ENCODE data around the gene RLF.

The RLF gene

DNA sequence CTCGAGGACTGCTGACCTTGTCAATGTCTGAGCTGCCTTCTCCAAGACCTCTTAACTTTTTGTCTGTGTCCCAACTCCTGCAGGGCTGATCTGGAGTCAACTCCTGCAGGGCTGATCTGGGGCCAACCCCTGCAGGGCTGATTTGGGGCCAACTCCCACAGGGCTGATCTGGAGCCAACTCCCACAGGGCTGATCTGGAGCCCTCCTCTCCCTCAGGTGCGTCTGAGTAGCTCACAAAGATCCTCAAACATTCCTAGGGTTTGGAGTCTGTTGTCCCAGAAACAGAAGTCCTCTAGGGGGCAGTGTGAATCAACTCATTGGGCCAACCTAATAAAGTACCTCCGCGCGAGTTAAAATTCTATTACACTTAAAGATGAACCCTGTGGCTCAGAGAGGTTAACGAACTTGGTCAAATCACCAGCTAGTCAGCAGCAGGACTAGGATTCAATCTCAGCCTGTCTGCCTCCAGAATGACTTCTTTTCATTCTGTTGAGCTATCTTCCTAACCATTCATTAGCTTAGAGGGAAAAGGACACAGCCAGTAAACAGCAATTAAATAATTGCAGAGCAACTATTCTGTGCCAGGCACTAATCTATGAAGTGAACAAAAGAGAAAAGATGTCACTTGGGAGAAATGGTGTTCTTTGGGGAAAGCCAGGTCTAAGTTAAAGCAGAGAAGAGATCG is 17.2 kb upstream of the RLF start:
- H3K4me3 ChIP-seq (ENCODE audit: low read depth, low read length) = no peak overlapping the region
- TF ChIP-seq, protein P1, sequence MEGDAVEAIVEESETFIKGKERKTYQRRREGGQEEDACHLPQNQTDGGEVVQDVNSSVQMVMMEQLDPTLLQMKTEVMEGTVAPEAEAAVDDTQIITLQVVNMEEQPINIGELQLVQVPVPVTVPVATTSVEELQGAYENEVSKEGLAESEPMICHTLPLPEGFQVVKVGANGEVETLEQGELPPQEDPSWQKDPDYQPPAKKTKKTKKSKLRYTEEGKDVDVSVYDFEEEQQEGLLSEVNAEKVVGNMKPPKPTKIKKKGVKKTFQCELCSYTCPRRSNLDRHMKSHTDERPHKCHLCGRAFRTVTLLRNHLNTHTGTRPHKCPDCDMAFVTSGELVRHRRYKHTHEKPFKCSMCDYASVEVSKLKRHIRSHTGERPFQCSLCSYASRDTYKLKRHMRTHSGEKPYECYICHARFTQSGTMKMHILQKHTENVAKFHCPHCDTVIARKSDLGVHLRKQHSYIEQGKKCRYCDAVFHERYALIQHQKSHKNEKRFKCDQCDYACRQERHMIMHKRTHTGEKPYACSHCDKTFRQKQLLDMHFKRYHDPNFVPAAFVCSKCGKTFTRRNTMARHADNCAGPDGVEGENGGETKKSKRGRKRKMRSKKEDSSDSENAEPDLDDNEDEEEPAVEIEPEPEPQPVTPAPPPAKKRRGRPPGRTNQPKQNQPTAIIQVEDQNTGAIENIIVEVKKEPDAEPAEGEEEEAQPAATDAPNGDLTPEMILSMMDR (IDR thresholded peaks at IDR 0.05; ENCODE audit: insufficient read depth, low read length, missing control alignments) = peak; percentile 69
- CTCF ChIA-PET = interaction anchor here (0.6 to 8.0 kb wide), 84 partner anchors 10 to 809 kb away, joined by 3 to 238 read pairs (median 5); partner anchors contain the start of genes COL9A2 and SMAP2
- POLR2A ChIA-PET = interaction anchor here (0.6 kb wide), 1 partner anchor 15 kb away, joined by 5 read pairs; no protein-coding TSS in a partner anchor
- DNase-seq (ENCODE audit: low read depth, low spot score) = no peak

DNA sequence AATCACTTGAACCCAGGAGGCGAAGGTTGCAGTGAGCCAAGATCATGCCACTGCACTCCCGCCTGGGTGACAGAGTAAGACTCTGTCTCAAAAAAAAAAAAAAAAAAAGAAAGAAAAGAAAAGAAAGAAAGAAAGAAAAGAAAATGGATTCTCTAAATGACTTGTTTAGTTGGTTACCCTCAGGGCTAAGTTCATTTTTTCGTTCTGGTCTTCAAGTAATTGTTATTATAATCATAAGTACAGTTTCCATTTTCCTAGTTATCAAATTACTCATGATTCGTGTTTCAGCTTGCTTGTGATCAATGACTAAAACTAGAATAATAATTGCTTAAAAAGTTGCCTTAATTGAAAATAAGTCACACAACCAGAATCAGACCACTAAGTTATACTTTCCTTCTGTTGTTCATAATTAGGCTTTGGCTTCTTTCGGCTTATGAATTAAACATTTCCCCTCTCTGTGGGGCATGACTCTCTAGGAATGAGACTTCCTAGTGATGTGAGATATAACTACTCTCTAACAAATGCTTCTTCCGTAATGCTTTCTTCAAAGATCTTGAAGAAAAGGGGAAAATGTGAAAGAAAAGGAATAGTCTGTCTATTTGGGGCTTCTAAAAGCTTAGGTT is 9.6 kb upstream of the RLF start:
- DNase-seq (ENCODE audit: low read depth, low spot score) = no peak
- POLR2A ChIA-PET = no interaction called here
- CTCF ChIA-PET = interaction anchor here (0.7 to 10.6 kb wide), 20 partner anchors 7 to 287 kb away, joined by 3 to 433 read pairs (median 14); partner anchors contain the start of genes COL9A2 and RLF
- TF ChIP-seq, protein P1 (IDR thresholded peaks at IDR 0.05; ENCODE audit: insufficient read depth, low read length, missing control alignments) = no peak
- H3K4me3 ChIP-seq (ENCODE audit: low read depth, low read length) = no peak overlapping the region

DNA sequence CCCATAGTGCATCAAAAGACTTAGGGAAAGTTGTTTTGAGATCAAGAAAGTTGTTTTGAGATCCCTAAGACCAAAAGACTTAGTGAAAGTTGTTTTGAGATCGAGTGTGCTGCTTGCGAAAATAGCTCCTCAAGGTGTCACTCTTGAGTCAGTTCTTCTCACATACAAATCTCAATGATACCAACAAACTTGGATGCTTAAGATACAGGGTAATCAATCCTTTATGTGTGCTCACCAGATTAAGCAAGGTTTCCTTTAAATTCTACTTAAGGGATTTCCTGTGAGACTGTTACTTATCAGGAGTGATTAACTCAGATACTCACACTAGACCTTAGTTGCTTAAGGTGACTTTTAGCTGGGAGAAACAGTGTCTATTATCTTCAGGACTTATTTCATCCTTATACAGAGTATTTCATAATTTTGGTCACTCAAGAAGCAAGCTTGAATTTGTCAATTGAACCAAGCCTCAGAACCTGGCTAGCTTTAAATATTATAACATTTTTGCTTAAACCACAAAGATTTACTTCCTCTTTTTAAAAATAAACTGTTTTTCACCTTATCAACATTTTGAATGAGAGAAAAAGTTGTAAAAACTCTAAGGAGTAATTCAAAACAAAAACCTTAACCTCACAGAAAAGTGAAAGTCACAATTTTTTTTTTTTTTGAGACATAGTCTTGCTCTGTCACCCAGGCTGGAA is 8.0 kb upstream of the RLF start:
- no peak for DNase-seq (ENCODE audit: low read depth, low spot score)
- CTCF ChIA-PET = interaction anchor here (0.6 to 10.6 kb wide), 62 partner anchors 8 to 297 kb away, joined by 3 to 433 read pairs (median 5); partner anchors contain the start of genes COL9A2, PPT1, RLF and SMAP2
- TF ChIP-seq, protein P1 (IDR thresholded peaks at IDR 0.05; ENCODE audit: insufficient read depth, low read length, missing control alignments) = peak; percentile 65
- H3K4me3 ChIP-seq (ENCODE audit: low read depth, low read length) = no peak overlapping the region
- POLR2A ChIA-PET = no interaction called here

DNA sequence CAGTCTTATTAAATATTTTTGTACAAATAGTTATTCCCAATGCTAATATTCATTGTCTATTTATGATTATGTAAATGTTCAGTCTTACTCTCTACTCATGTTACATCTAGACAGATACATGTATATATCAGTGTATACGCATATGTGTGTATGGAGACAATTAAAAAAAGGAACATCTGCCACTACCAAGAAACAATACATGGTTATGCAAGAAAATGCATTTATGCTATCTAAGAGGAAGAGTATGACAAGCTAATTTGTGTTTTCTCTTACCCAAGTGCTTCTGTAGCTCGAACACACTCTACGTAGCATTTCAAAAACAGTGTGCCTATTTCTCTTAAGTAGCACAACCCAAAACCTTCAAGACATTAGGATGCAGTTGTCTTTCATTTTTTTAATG is 6.1 kb upstream of the RLF start:
- ChIA-PET CTCF (interaction anchor here (0.7 to 10.6 kb wide), 11 partner anchors 9 to 256 kb away, joined by 3 to 433 read pairs (median 4); partner anchors contain the start of gene COL9A2), POLR2A (no interaction called here)
- no peak for DNase-seq (ENCODE audit: low read depth, low spot score)
- H3K4me3 ChIP-seq (ENCODE audit: low read depth, low read length) = no peak overlapping the region
- TF ChIP-seq, protein P1 (IDR thresholded peaks at IDR 0.05; ENCODE audit: insufficient read depth, low read length, missing control alignments) = no peak

DNA sequence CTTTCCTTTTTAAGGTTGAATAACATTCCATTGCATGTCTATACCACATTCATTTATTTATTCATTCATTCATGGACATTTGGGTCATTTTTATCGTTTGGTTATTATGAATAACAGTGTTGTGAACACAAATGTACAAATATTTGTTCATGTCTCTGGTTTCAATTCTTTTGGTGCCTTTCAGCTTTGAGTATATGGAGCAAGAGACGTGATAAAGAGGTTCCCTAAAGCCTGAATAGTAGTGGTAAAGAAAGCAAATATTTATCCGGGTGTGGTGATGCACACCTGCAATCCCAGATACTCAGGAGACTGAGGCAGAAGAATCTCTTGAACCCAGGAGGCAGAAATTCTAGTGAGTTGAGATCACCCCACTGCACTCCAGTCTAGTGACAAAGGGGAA is 5.3 kb upstream of the RLF start:
- no peak for DNase-seq (ENCODE audit: low read depth, low spot score)

More for the DNA sequence above, 5.3 kb upstream of the RLF start:
- H3K4me3 ChIP-seq (ENCODE audit: low read depth, low read length) = no peak overlapping the region
- CTCF ChIA-PET = interaction anchor here (1.1 to 10.6 kb wide), 7 partner anchors 11 to 250 kb away, joined by 3 to 433 read pairs (median 102); partner anchors contain the start of gene COL9A2
- POLR2A ChIA-PET = no interaction called here
- TF ChIP-seq, protein P1 (IDR thresholded peaks at IDR 0.05; ENCODE audit: insufficient read depth, low read length, missing control alignments) = no peak
